ENCODE measurements around the gene C18orf32. TPM values are rescaled to one million over a fixed set of nuclear protein-coding genes. Genes with fewer than 3 reads are reported as not detected.

The C18orf32 gene
- total RNA-seq, 4 donors from 2014 or later: 39.6 to 61.5 (median 55.2) TPM

- TF ChIP-seq EP300 (IDR thresholded peaks at IDR 0.05) (no peak), POLR2AphosphoS5 (IDR thresholded peaks at IDR 0.05) (no peak), POLR2A (IDR thresholded peaks at IDR 0.05; ENCODE audit: low read depth) (no peak), CTCF (IDR thresholded peaks at IDR 0.05) (no peak)
- no peak overlapping the region for H3K4me3 ChIP-seq
- intact Hi-C loops (cut with DNase I): no loop called here
- H3K27me3 ChIP-seq: no peaks in the 10 kb centered on the region
- peaks cover 0 to 25% (median 22%) of the 10 kb centered on the region in 4 donors for H3K4me1 ChIP-seq
- no peaks in the 10 kb centered on the region for H3K9me3 ChIP-seq
- 94% methylated on average over 7 of the region's 7 CpGs for WGBS
- DNase-seq (ENCODE audit: extremely low spot score): no peak
- H3K27ac ChIP-seq (replicated peaks in 1 of 4): no peak overlapping the region
- no peaks in the 10 kb centered on the region for H3K36me3 ChIP-seq
Observed at GRCh38 chr18:49441338-49441938, 45.6 kb downstream of the C18orf32 start.

GRCh38 chr18:49435170-49435569 lies 51.9 kb downstream of the C18orf32 start:
- no peak for DNase-seq (ENCODE audit: extremely low spot score)

GRCh38 chr18:49432602-49433001 lies 54.4 kb downstream of the C18orf32 start:
- WGBS: 100% methylated on average over 2 of the region's 2 CpGs
- intact Hi-C loops (cut with DNase I): no loop called here

More at GRCh38 chr18:49435170-49435569, 51.9 kb downstream of the C18orf32 start:
- WGBS: 90% methylated on average over 1 of the region's 1 CpG
- peaks cover 0 to 34% (median 24%) of the 10 kb centered on the region in 4 donors for H3K4me1 ChIP-seq
- H3K36me3 ChIP-seq: no peaks in the 10 kb centered on the region
- TF ChIP-seq POLR2AphosphoS5 (IDR thresholded peaks at IDR 0.05) (no peak), CTCF (IDR thresholded peaks at IDR 0.05) (no peak), POLR2A (IDR thresholded peaks at IDR 0.05; ENCODE audit: low read depth) (no peak), EP300 (IDR thresholded peaks at IDR 0.05) (no peak)
- H3K4me3 ChIP-seq: no peak overlapping the region
- H3K9me3 ChIP-seq: no peaks in the 10 kb centered on the region
- no peak overlapping the region for H3K27ac ChIP-seq (replicated peaks in 1 of 4)
- intact Hi-C loops (cut with DNase I): no loop called here
- H3K27me3 ChIP-seq: no peaks in the 10 kb centered on the region

GRCh38 chr18:49431165-49431962 lies 55.7 kb downstream of the C18orf32 start:
- Histone ChIP-seq H3K27ac (replicated peaks in 1 of 4) (no peak overlapping the region), H3K36me3 (peaks cover 0 to 29% (median 15%) of the 10 kb centered on the region in 4 donors), H3K4me3 (no peak overlapping the region), H3K27me3 (no peaks in the 10 kb centered on the region), H3K9me3 (no peaks in the 10 kb centered on the region), H3K4me1 (peaks cover 0 to 11% (median 1%) of the 10 kb centered on the region in 4 donors)
- 86% methylated on average over 6 of the region's 6 CpGs for WGBS
- TF ChIP-seq EP300 (IDR thresholded peaks at IDR 0.05) (no peak), POLR2AphosphoS5 (IDR thresholded peaks at IDR 0.05) (no peak), CTCF (IDR thresholded peaks at IDR 0.05) (no peak), POLR2A (IDR thresholded peaks at IDR 0.05; ENCODE audit: low read depth) (no peak)
- intact Hi-C loops (cut with DNase I): no loop called here
- no peak for DNase-seq (ENCODE audit: extremely low spot score)

More at GRCh38 chr18:49432602-49433001, 54.4 kb downstream of the C18orf32 start:
- Histone ChIP-seq H3K27me3 (no peaks in the 10 kb centered on the region), H3K4me1 (peaks cover 0 to 13% (median 10%) of the 10 kb centered on the region in 4 donors), H3K27ac (replicated peaks in 1 of 4) (no peak overlapping the region), H3K36me3 (peaks cover 0 to 25% (median 14%) of the 10 kb centered on the region in 4 donors), H3K4me3 (no peak overlapping the region), H3K9me3 (no peaks in the 10 kb centered on the region)
- TF ChIP-seq POLR2AphosphoS5 (IDR thresholded peaks at IDR 0.05) (no peak), CTCF (IDR thresholded peaks at IDR 0.05) (no peak), EP300 (IDR thresholded peaks at IDR 0.05) (no peak), POLR2A (IDR thresholded peaks at IDR 0.05; ENCODE audit: low read depth) (no peak)
- no peak for DNase-seq (ENCODE audit: extremely low spot score)

Small RNA genes lying within 50 kb of the gene (small RNA-seq; reads per million reads assigned to genes)
- 0 reads per million in 3 donors for gene SNORD58A
- 0 reads per million in 3 donors for gene SNORD58C

Other genes starting within 250 kb of the C18orf32 start
- 10 to 100 TPM; 50.3 to 72.8 (median 67.0) TPM for gene DYM, start 26.6 kb downstream of the C18orf32 start, total RNA-seq
- gene RPL17, start 5.2 kb upstream of the C18orf32 start, total RNA-seq: 1,000 to 10,000 TPM; 1,026 to 2,712 (median 2,009) TPM
- 10 to 100 TPM in 1 of 4 donors, 1 to 10 TPM in 1, under 1 TPM in 1, not detected in 1; 0.06 to 11.9 (median 1.3) TPM for gene LIPG, start 74.8 kb upstream of the C18orf32 start, total RNA-seq

Data from esophagus muscularis mucosa (tissue), 4 donors.